ENCODE data around the gene GAS2. TPM values are rescaled to one million over a fixed set of nuclear protein-coding genes. Genes with fewer than 3 reads are reported as not detected.

Gene GAS2
- total and polyA plus RNA-seq, 2 donors: 2.8 to 3.1 TPM

GRCh38 chr11:22832315-22833015 is 166.1 kb downstream of the GAS2 start:
- Histone ChIP-seq H3K27ac (ENCODE audit: low read depth in 1 of 2, low read length in 1 of 2) (no peak overlapping the region), H3K4me3 (ENCODE audit: low read length in 2 of 2) (no peak overlapping the region), H3K9me3 (ENCODE audit: control insufficient read depth in 2 of 2, insufficient read depth in 1 of 2, low read length in 1 of 2) (no peaks in the 10 kb centered on the region), H3K36me3 (ENCODE audit: control insufficient read depth in 2 of 2, insufficient read depth in 2 of 2, low read length in 1 of 2) (no peaks in the 10 kb centered on the region), H3K4me1 (ENCODE audit: control insufficient read depth in 2 of 2, insufficient read depth in 2 of 2, low read length in 2 of 2) (peaks cover 3% of the 10 kb centered on the region in 2 donors), H3K27me3 (ENCODE audit: control insufficient read depth in 2 of 2, insufficient read depth in 1 of 2, low read length in 1 of 2) (no peaks in the 10 kb centered on the region)
- 97% methylated on average over 3 of the region's 3 CpGs for WGBS
- no peak for DNase-seq (ENCODE audit: low read depth in 6 of 9, low spot score in 9 of 9)

GRCh38 chr11:22846726-22847125 is 180.3 kb downstream of the GAS2 start:
- Histone ChIP-seq H3K9me3 (ENCODE audit: control insufficient read depth in 2 of 2, insufficient read depth in 1 of 2, low read length in 1 of 2) (no peaks in the 10 kb centered on the region), H3K27ac (ENCODE audit: low read depth in 1 of 2, low read length in 1 of 2) (no peak overlapping the region)

GRCh38 chr11:22851477-22851876 is 185.1 kb downstream of the GAS2 start:
- H3K27me3 ChIP-seq (ENCODE audit: control insufficient read depth in 2 of 2, insufficient read depth in 1 of 2, low read length in 1 of 2): no peaks in the 10 kb centered on the region
- no peaks in the 10 kb centered on the region for H3K36me3 ChIP-seq (ENCODE audit: control insufficient read depth in 2 of 2, insufficient read depth in 2 of 2, low read length in 1 of 2)
- no peaks in the 10 kb centered on the region for H3K4me1 ChIP-seq (ENCODE audit: control insufficient read depth in 2 of 2, insufficient read depth in 2 of 2, low read length in 2 of 2)
- H3K4me3 ChIP-seq (ENCODE audit: low read length in 2 of 2): no peak overlapping the region
- no peaks in the 10 kb centered on the region for H3K9me3 ChIP-seq (ENCODE audit: control insufficient read depth in 2 of 2, insufficient read depth in 1 of 2, low read length in 1 of 2)
- no peak overlapping the region for H3K27ac ChIP-seq (ENCODE audit: low read depth in 1 of 2, low read length in 1 of 2)
- no peak for DNase-seq (ENCODE audit: low read depth in 6 of 9, low spot score in 9 of 9)

More at GRCh38 chr11:22846726-22847125, 180.3 kb downstream of the GAS2 start:
- Histone ChIP-seq H3K27me3 (ENCODE audit: control insufficient read depth in 2 of 2, insufficient read depth in 1 of 2, low read length in 1 of 2) (no peaks in the 10 kb centered on the region), H3K4me1 (ENCODE audit: control insufficient read depth in 2 of 2, insufficient read depth in 2 of 2, low read length in 2 of 2) (no peaks in the 10 kb centered on the region), H3K36me3 (ENCODE audit: control insufficient read depth in 2 of 2, insufficient read depth in 2 of 2, low read length in 1 of 2) (no peaks in the 10 kb centered on the region), H3K4me3 (ENCODE audit: low read length in 2 of 2) (no peak overlapping the region)
- WGBS: 97% methylated on average over 1 of the region's 1 CpG
- no peak for DNase-seq (ENCODE audit: low read depth in 6 of 9, low spot score in 9 of 9)

GRCh38 chr11:22859756-22860155 is 193.3 kb downstream of the GAS2 start:
- Histone ChIP-seq H3K9me3 (ENCODE audit: control insufficient read depth in 2 of 2, insufficient read depth in 1 of 2, low read length in 1 of 2) (no peaks in the 10 kb centered on the region), H3K4me3 (ENCODE audit: low read length in 2 of 2) (no peak overlapping the region), H3K4me1 (ENCODE audit: control insufficient read depth in 2 of 2, insufficient read depth in 2 of 2, low read length in 2 of 2) (no peaks in the 10 kb centered on the region), H3K27ac (ENCODE audit: low read depth in 1 of 2, low read length in 1 of 2) (no peak overlapping the region), H3K27me3 (ENCODE audit: control insufficient read depth in 2 of 2, insufficient read depth in 1 of 2, low read length in 1 of 2) (no peaks in the 10 kb centered on the region), H3K36me3 (ENCODE audit: control insufficient read depth in 2 of 2, insufficient read depth in 2 of 2, low read length in 1 of 2) (no peaks in the 10 kb centered on the region)
- 85% methylated on average over 6 of the region's 6 CpGs for WGBS
- no peak for DNase-seq (ENCODE audit: low read depth in 6 of 9, low spot score in 9 of 9)

GRCh38 chr11:22860241-22860640 is 193.8 kb downstream of the GAS2 start, which contains the start of gene CCDC179:
Gene CCDC179 (minus strand): TSS chr11:22860474. CDS start chr11:22860421, 53 bp downstream.
- DNase-seq (ENCODE audit: low read depth in 6 of 9, low spot score in 9 of 9): no peak
- no peak within 1 kb of the TSS for H3K4me3 ChIP-seq (ENCODE audit: low read length in 2 of 2)
- H3K9me3 ChIP-seq (ENCODE audit: control insufficient read depth in 2 of 2, insufficient read depth in 1 of 2, low read length in 1 of 2): no peaks in the 10 kb centered on the region
- no peaks in the 10 kb centered on the region for H3K4me1 ChIP-seq (ENCODE audit: control insufficient read depth in 2 of 2, insufficient read depth in 2 of 2, low read length in 2 of 2)
- no peak within 1 kb of the TSS for H3K27ac ChIP-seq (ENCODE audit: low read depth in 1 of 2, low read length in 1 of 2)
- WGBS: 100% methylated on average over 4 of the region's 4 CpGs
- H3K27me3 ChIP-seq (ENCODE audit: control insufficient read depth in 2 of 2, insufficient read depth in 1 of 2, low read length in 1 of 2): no peaks in the 10 kb centered on the region
- no peaks in the 10 kb centered on the region for H3K36me3 ChIP-seq (ENCODE audit: control insufficient read depth in 2 of 2, insufficient read depth in 2 of 2, low read length in 1 of 2)

Other genes with a start within 250 kb of the GAS2 start
- gene FANCF, start 40.8 kb upstream of the GAS2 start, total RNA-seq: 10.1 TPM
- gene FANCF, start 40.8 kb upstream of the GAS2 start, polyA plus RNA-seq: 15.2 TPM
- 16.0 TPM for gene SVIP, start 163.2 kb downstream of the GAS2 start, total RNA-seq
- gene SVIP, start 163.2 kb downstream of the GAS2 start, polyA plus RNA-seq: 21.9 TPM
- not detected for gene CCDC179, start 193.9 kb downstream of the GAS2 start, total RNA-seq
- gene CCDC179, start 193.9 kb downstream of the GAS2 start, polyA plus RNA-seq: 0.09 TPM

All from thymus (tissue), 11 donors.